Erythroblast (primary cell): ENCODE data around the gene FER.
A peak's percentile ranks its signal among the peaks of the same experiment; 100 is the strongest.

ENCODE experiments used
- DNase-seq, 2 experiments: peaks; one replicate each; lab custom pipeline; 2025; lab: John Stamatoyannopoulos, UW
- GATA1 ChIP-seq: IDR thresholded peaks from 2 replicates; pipeline ENCODE4 v1.6.1; 2011; ENCODE audit warnings: low read depth, mild to moderate bottlenecking, control low read depth, low read length, moderate library complexity
- POLR2A ChIP-seq: IDR thresholded peaks from 2 replicates; pipeline ENCODE4 v1.6.1; 2011; ENCODE audit warnings: mild to moderate bottlenecking, low read length

FER gene

DNA sequence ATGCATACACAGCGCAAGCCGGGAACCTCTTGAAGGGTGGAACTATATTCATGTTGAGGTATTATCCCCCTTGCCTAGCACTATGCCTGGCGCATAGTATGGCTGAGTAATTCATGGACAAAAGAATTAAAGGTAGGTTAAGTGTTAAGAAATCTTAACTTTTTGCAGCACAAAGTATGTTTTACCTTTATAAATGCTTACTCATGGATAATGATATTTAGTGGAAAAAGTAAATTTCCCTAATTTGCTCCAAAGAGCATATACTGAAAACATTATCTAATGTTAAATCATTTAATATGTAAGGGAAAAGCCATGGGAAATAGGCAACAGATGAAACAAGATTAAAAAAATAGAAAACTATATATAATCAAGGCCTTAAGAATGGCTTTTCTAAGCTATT, 365.9 kb downstream of the FER start:
- DNase-seq = no peak
- TF ChIP-seq POLR2A = no peak
- no peak for TF ChIP-seq GATA1

DNA sequence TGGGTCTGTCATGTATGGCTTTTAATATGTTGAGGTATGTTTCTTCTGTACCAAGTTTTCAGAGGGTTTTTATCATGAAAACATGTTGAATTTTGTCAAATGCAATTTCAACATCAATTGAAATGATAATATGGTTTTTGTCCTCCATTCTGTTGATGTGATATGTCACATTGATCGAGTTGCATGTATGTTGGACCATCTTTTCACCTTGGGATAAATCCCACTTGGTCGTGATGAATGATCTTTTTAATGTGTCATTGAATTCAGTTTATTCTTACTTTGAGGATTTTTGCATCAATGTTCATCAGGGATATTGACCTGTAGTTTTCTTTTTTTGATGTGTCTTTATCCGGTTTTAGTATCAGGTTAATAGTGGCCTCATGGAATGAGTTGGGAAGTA, 373.5 kb downstream of the FER start:
- TF ChIP-seq POLR2A = no peak
- TF ChIP-seq GATA1 = no peak
- no peak for DNase-seq

DNA sequence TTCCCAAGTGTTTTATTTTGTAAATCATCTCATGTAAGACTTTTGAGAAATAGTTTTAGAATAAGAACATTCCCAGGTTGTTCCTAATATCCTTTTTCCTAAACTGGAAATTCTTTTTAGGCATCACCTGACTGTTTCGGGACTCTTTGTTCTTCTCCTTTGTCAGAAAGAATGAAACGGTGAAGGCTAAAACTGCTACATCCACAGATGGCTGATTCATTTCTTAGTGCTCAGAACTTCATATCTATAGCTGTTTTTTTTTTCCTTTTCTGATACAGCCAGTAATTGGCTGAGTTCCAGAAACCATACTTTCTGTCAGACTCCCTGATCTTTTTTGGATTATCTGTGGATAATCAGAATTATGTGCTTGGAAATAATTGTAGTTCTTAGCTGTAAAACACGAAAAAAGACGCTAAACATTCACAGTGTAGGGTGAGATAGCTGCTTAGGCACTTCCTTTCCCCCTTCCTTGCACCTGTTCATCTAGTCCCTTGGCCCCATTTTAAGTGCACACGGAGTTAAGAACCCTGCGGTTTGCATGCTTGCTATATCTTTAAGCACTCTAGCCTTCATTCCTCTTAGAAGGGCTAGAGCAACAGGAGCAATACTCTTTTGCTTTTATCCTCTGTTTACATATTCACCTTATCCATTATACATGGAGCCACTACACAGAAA, 378.2 kb downstream of the FER start:
- DNase-seq = peak in 1 of 2 experiments; percentile 5
- no peak for TF ChIP-seq GATA1

DNA sequence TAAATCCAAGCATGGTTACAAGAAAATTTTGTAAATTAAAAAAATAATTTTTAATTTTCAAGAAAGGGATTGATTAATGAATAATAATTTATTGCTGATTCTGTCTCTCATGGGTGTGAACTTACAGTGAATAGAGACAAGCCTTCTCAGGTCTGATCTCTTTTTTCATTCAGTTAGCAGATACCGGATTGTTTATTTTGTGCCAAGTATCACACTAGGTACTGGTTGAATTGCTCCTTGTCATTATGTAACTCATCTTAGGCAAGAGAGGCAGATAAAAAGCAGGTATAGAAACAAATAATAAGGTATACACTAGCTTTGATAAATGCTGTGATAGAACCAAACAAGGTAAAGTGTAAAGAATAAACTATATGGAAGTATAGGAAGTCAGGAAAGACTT, 378.8 kb downstream of the FER start:
- TF ChIP-seq GATA1 (no peak), POLR2A (no peak)
- DNase-seq = no peak

DNA sequence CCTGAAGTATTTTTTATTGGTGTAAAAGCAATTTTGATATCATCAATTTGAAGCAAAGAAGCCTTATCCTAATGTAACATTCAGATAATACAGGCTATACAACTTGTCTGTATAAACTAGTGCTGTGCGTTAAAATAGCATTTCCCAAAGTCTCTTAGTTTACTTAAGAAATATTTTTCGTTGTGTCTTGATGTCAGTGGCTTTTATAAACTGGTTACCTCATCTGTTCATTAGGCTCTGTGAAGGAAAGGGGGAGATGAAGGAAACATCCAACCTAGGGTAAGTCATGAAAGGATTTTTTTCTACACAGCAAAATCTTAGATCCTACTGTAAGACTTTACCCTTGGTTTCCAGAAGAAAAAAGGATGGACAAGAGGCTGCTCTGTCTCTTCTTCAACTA, 389.2 kb downstream of the FER start:
- no peak for DNase-seq
- TF ChIP-seq GATA1 = no peak
- no peak for TF ChIP-seq POLR2A

DNA sequence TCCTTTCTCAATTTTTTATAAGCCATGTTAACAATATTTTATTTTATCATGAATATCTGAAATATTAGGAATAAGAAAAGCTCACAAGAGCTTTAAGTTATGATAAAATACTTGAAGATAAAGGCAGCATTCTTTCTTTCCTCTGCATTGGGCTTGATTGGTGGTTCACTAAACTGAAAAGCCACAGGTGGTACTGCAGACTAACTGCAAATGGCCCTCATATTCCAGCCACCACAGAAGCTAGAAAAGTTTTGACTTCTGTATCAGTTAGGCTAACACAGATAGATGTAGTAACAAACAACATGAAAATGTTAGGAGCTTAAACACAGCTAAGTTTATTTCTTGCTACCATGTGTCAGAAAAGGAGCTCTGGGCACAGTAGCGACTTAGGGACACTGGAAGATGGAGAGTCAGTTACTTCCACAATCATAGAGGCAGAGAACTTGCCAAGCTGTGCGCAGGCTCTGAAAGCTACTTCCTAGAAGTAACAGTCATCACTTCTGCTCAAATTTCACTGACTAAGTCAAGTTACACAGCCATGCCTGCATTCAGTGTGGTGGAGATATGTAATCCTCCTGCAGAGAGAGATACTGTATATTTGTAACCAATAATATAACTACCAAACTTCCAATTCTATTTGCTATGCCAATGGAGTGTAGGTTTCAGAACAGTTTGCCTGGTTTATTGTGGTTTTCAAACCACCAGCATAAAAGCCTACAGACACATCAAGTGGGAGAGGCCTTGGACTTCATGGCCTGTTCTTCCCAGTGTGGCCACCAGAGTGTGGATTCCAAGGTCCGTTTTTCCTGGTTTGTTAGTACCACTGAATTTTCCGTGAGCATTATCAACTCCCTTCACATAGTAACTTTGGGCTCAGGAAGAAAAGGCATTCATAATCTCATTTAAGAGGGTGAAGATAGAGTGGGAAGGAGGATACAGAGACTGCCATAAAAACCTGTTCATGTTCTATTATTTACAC, 393.8 kb downstream of the FER start:
- DNase-seq = peak; percentile 16 to 17
- no peak for TF ChIP-seq POLR2A
- TF ChIP-seq GATA1 = no peak

DNA sequence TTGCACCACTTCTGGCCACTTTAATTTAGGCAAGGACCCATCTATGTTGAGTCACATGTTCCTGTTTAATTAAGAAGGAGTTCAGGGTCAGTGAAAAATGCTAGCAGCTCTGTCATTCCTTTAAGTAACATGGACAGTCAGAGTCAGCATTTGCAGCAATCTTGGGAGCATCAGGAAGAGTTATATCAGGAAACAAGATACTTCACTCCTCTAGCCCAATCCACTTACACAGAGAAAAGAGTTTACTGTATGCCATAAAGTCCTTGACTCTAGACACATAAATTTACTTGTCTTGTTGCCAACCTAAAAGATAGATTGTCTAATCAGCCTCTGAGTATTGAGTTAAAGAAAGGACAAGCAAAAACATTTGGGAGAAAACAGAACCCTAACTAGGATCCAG, 395.3 kb downstream of the FER start:
- TF ChIP-seq POLR2A (no peak), GATA1 (no peak)
- no peak for DNase-seq

DNA sequence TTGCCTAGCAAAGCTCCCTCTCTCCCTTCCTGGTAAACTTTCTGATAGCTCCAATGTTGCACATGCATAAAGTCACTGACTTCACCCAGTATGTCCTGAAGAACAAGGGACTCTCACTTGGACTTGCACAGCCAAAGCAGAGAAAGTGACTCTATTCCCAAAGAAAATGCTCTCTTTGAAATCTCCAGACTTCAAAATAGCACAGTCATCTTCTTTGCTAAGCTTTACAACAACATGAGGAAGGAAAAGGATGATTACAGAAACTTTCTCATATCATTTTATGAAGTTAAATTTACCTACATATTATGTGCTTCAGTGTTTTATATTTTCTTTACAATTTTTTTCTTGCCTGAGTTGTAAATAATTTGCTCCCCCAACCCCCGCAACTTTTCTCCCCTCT, 397.4 kb downstream of the FER start:
- TF ChIP-seq POLR2A (no peak), GATA1 (no peak)
- no peak for DNase-seq

DNA sequence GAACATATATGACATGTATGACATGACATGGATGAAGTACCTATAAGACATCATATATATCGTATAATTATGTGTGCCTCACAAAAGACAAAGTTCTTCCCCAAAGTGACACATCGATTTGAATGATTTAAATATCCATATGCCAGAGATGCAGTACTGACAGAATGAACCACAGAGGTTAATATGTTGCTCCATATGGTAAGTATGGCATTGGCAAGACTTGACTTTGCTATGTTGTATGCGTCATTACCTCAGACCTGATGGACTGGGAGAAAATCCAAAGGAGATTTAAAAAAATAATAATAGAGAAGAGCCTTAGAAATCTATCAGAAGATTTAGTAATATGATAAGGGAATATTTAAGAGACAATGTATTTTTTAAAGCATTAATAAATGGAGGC, 398.9 kb downstream of the FER start:
- no peak for TF ChIP-seq GATA1
- TF ChIP-seq POLR2A = no peak
- no peak for DNase-seq

DNA sequence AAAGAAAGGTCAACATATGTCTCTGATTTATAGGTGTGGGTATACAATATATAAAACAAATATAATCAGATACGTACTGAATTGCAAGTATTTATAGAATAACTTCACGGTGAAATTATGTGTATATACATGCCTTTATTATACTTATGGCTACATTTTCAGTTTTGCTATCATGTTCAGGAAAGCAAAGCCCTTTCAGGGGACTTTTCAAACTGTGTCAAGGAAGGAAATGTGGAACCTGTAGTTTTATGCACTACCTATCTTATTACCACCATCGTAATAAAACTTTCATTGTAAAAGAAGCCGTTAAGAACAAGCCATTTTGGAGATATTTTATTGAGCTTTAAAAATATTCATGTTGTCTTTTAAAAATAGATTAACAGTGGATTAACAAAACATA, 404.9 kb downstream of the FER start:
- TF ChIP-seq POLR2A (no peak), GATA1 (no peak)

DNA sequence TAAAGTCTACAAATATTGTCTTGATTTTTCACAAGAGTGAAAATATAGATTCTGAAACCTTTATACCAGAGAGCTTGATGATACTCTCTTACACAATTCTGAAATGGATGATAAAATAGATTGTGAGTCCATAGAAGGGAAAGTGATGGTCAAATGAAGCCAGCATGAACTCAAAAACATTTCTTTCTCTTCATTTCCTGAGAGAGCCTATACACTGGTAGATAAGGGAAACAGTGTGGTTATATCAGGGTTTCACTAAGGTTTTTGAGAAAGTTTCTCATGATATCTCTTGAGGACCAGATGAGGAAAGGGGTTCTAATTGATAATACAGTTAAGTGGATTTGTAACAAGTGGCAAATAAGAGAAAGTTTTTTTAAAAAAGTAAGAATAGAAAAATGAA, 407.9 kb downstream of the FER start:
- TF ChIP-seq GATA1 (no peak), POLR2A (no peak)
- DNase-seq = peak in 1 of 2 experiments; percentile 25

More for the DNA sequence above, 404.9 kb downstream of the FER start:
- DNase-seq = no peak

DNA sequence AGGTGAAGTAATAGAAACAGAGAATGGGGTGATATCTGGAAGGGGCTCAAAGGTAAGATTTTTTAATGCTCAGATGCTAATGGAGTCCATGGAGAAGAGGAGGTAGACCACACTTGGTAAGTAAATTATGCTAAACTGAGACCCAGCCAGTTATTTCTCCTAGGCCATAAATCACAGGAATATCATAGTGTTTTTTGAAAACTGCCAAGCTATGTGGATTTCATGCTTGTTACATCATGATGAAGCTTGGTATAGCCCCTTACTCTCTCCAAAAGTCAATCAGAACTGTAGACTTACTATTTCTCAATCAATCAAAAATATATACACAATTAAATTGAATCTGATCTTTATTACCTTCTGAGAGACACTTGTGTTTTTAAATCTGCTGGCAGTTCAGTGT, 409.2 kb downstream of the FER start:
- no peak for DNase-seq

DNA sequence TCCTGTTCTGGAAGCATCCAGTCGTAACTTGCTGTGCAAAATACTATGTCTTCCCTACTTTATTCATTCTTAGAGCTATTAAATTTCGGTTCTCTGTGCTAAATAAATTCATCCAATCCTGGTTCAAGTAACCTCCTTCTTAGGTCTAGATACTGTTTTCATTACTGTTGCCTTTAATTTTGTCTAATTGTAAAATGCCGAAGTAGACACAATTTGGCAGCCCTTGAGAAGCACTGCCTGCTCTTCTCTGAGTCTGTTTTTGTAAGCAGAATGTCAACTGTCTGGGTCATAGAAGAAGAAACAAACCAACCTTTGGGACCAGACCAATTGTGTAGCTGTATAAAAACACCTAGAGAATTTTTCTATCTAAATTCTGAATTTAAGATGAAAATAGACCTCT, 412.8 kb downstream of the FER start:
- TF ChIP-seq POLR2A (no peak), GATA1 (no peak)

More for the DNA sequence above, 409.2 kb downstream of the FER start:
- no peak for TF ChIP-seq POLR2A
- no peak for TF ChIP-seq GATA1

More for the DNA sequence above, 412.8 kb downstream of the FER start:
- DNase-seq = no peak
